ENCODE data around the gene MAN1A1. TPM values are rescaled to one million over a fixed set of nuclear protein-coding genes. Genes with fewer than 3 reads are reported as not detected.

The MAN1A1 gene
- total RNA-seq, 2 donors from 2014 or later, result 41.7 to 43.7 TPM

- no peak overlapping the region for H3K4me3 Mint-ChIP-seq
- no peaks in the 10 kb centered on the region for H3K27me3 Mint-ChIP-seq (ENCODE audit: insufficient read depth)
- H3K9me3 Mint-ChIP-seq, result no peaks in the 10 kb centered on the region
- peaks cover 25% of the 10 kb centered on the region for H3K4me1 Mint-ChIP-seq
- Histone ChIP-seq H3K4me3 (ENCODE audit: low read length) (no peak overlapping the region), H3K9me3 (ENCODE audit: control insufficient read depth, low read length) (no peaks in the 10 kb centered on the region), H3K4me1 (ENCODE audit: control insufficient read depth, insufficient read depth, low read length) (peaks cover 8% of the 10 kb centered on the region), H3K9ac (ENCODE audit: extremely low read depth, low read length, poor library complexity, severe bottlenecking) (no peak overlapping the region), H3K27me3 (ENCODE audit: control insufficient read depth, insufficient read depth, low read length, poor library complexity, severe bottlenecking) (no peaks in the 10 kb centered on the region), H3K27ac (ENCODE audit: low read depth, low read length) (no peak overlapping the region), H3K36me3 (ENCODE audit: control insufficient read depth, insufficient read depth, low read length) (no peaks in the 10 kb centered on the region)
- no peak overlapping the region for H3K27ac Mint-ChIP-seq
- DNase-seq, result no peak
- WGBS, 2 experiments (ENCODE audit: insufficient coverage in 1 of 2, insufficient read length in 1 of 2), result 83 to 89% methylated on average over 1 to 5 of the region's 5 CpGs
- H3K36me3 Mint-ChIP-seq (ENCODE audit: low read depth), result no peaks in the 10 kb centered on the region
- TF ChIP-seq CTCF (conservative IDR thresholded peaks at IDR 0.05), result no peak
Observed at GRCh38 chr6:119137194-119138072, 212.1 kb downstream of the MAN1A1 start.

- no peaks in the 10 kb centered on the region for H3K9me3 Mint-ChIP-seq
- no peak for DNase-seq
- Histone ChIP-seq H3K9me3 (ENCODE audit: control insufficient read depth, low read length) (no peaks in the 10 kb centered on the region), H3K27ac (ENCODE audit: low read depth, low read length) (no peak overlapping the region), H3K4me3 (ENCODE audit: low read length) (no peak overlapping the region), H3K27me3 (ENCODE audit: control insufficient read depth, insufficient read depth, low read length, poor library complexity, severe bottlenecking) (no peaks in the 10 kb centered on the region), H3K4me1 (ENCODE audit: control insufficient read depth, insufficient read depth, low read length) (no peaks in the 10 kb centered on the region), H3K36me3 (ENCODE audit: control insufficient read depth, insufficient read depth, low read length) (no peaks in the 10 kb centered on the region), H3K9ac (ENCODE audit: extremely low read depth, low read length, poor library complexity, severe bottlenecking) (no peak overlapping the region)
- H3K27ac Mint-ChIP-seq, result no peak overlapping the region
- no peaks in the 10 kb centered on the region for H3K36me3 Mint-ChIP-seq (ENCODE audit: low read depth)
- 100% methylated on average over 2 of the region's 2 CpGs; no CpG with 5 or more reads in 1 of the 2 experiments for WGBS, 2 experiments (ENCODE audit: insufficient coverage in 1 of 2, insufficient read length in 1 of 2)
- no peaks in the 10 kb centered on the region for H3K27me3 Mint-ChIP-seq (ENCODE audit: insufficient read depth)
- TF ChIP-seq CTCF (conservative IDR thresholded peaks at IDR 0.05), result no peak
- no peak overlapping the region for H3K4me3 Mint-ChIP-seq
- peaks cover 13% of the 10 kb centered on the region for H3K4me1 Mint-ChIP-seq
Observed at GRCh38 chr6:119134752-119135151, 214.8 kb downstream of the MAN1A1 start.

GRCh38 chr6:119133400-119133799 lies 216.2 kb downstream of the MAN1A1 start:
- Histone ChIP-seq H3K27me3 (ENCODE audit: control insufficient read depth, insufficient read depth, low read length, poor library complexity, severe bottlenecking) (no peaks in the 10 kb centered on the region), H3K9ac (ENCODE audit: extremely low read depth, low read length, poor library complexity, severe bottlenecking) (no peak overlapping the region), H3K4me3 (ENCODE audit: low read length) (no peak overlapping the region), H3K4me1 (ENCODE audit: control insufficient read depth, insufficient read depth, low read length) (peaks cover 4% of the 10 kb centered on the region), H3K36me3 (ENCODE audit: control insufficient read depth, insufficient read depth, low read length) (no peaks in the 10 kb centered on the region), H3K9me3 (ENCODE audit: control insufficient read depth, low read length) (no peaks in the 10 kb centered on the region), H3K27ac (ENCODE audit: low read depth, low read length) (no peak overlapping the region)
- Mint-ChIP-seq H3K9me3 (no peaks in the 10 kb centered on the region), H3K27me3 (ENCODE audit: insufficient read depth) (no peaks in the 10 kb centered on the region), H3K27ac (no peak overlapping the region), H3K36me3 (ENCODE audit: low read depth) (no peaks in the 10 kb centered on the region), H3K4me1 (peaks cover 9% of the 10 kb centered on the region), H3K4me3 (no peak overlapping the region)
- TF ChIP-seq CTCF (conservative IDR thresholded peaks at IDR 0.05), result no peak
- WGBS, 2 experiments (ENCODE audit: insufficient coverage in 1 of 2, insufficient read length in 1 of 2), result 92 to 93% methylated on average over 2 to 3 of the region's 3 CpGs
- DNase-seq, result no peak
